Naive B cell (primary cell): Measurements from ENCODE around the gene EDC3. TPM values are rescaled to one million over a fixed set of nuclear protein-coding genes. Genes with fewer than 3 reads are reported as not detected.
A peak's percentile ranks its signal among the peaks of the same experiment; 100 is the strongest.
"Not testable (repeated sequence)": the region's sequence is repeated elsewhere in the genome, so short reads cannot be mapped to it uniquely, and the experiment has no call there.

Experiments
- ATAC-seq, 2 donors: fragments of 150-1000 bp; cut with Tn5 transposase; 2 replicates each; pipeline ENCODE4 v1.10.0; 2021; ENCODE audit warnings: low read depth in 2 of 2, mild to moderate bottlenecking in 2 of 2, moderate library complexity in 2 of 2
- DNase-seq: peaks from one replicate; pipeline ENCODE4 v3.0.0; 2022
- H3K27ac Mint-ChIP-seq, 6 donors: one replicate each; pipeline ENCODE4 v1.8.0; 2020 to 2022; ENCODE audit warnings: mild to moderate bottlenecking in 6 of 6, mixed read lengths in 6 of 6, moderate library complexity in 5 of 6, inconsistent platforms in 2 of 6
- H3K27me3 Mint-ChIP-seq, 3 donors: one replicate each; pipeline ENCODE4 v1.8.0; 2021 to 2022; ENCODE audit warnings: mixed read lengths in 3 of 3, mild to moderate bottlenecking in 1 of 3
- H3K36me3 Mint-ChIP-seq, 2 donors: one replicate each; pipeline ENCODE4 v1.8.0; 2020 to 2022; ENCODE audit warnings: mixed read lengths in 2 of 2, inconsistent platforms in 1 of 2, mild to moderate bottlenecking in 1 of 2
- H3K4me1 Mint-ChIP-seq, 3 donors: one replicate each; pipeline ENCODE4 v1.8.0; 2020 to 2022; ENCODE audit warnings: mixed read lengths in 3 of 3, inconsistent platforms in 1 of 3, mild to moderate bottlenecking in 1 of 3, moderate library complexity in 1 of 3
- H3K4me3 Mint-ChIP-seq, 8 donors: one replicate each; pipeline ENCODE4 v1.8.0; 2020 to 2022; ENCODE audit warnings: mild to moderate bottlenecking in 8 of 8, mixed read lengths in 8 of 8, moderate library complexity in 8 of 8, inconsistent platforms in 2 of 8
- H3K9me3 Mint-ChIP-seq, 7 donors: one replicate each; pipeline ENCODE4 v1.8.0; 2020 to 2022; ENCODE audit warnings: mixed read lengths in 7 of 7, mild to moderate bottlenecking in 5 of 7, inconsistent platforms in 2 of 7, moderate library complexity in 1 of 7
- polyA plus RNA-seq, 6 donors: library from polyadenylated mRNA; unstranded; fragments of 300-500 nt; fragmentation: Illumina TruSeq; gene quantifications; one replicate each; pipeline ENCODE4 v1.2.3, GENCODE V29; 2021; ENCODE audit warnings: low read depth in 6 of 6

The EDC3 gene
- polyA plus RNA-seq, 6 donors from 2014 or later, result 14.4 to 30.1 (median 24.1) TPM

DNA sequence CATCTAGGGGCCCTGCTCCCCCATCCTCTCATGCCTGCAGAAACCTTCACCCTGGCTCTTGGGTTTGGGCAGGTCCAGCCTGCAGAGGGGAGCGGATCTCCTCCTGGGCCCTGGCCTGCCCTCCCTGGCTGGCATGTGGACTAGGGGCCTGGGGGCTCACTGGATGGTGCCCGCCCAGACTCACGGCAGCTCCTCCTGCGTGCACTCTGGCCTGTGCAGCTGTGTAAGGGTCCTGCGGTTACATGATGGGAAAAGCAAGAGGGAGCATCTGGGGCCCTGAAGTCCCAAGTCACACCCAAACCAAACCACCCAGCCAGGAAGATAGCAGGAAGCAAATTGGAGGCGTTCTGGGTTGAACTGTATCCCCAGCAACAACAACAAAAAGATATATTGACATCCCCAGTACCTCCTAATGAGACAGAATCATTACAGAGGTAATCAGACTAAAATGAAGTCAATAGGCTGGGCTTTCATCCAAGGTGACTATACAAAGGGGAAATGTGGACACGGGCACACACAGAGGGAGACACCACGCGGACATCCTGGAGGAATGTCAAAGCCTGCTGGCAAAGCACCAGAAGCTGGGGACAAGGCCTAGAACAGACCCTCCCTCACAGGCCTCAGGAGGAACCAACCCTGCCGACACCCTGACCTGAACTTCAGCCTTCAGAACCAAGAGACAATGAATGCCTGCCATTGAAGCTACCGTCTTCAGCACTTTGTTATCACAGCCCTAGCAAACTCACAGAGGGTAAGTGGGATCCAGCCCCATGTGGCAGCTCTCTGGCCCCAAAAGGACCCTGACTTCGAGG is 90.6 kb downstream of the EDC3 start:
- Mint-ChIP-seq H3K36me3 (no peaks in the 10 kb centered on the region), H3K27ac (no peak overlapping the region), H3K27me3 (no peaks in the 10 kb centered on the region), H3K9me3 (no peaks in the 10 kb centered on the region), H3K4me1 (no peaks in the 10 kb centered on the region), H3K4me3 (peak overlapping the region in 1 of 8 donors; percentile 3)
- no peak for ATAC-seq
- no peak for DNase-seq

DNA sequence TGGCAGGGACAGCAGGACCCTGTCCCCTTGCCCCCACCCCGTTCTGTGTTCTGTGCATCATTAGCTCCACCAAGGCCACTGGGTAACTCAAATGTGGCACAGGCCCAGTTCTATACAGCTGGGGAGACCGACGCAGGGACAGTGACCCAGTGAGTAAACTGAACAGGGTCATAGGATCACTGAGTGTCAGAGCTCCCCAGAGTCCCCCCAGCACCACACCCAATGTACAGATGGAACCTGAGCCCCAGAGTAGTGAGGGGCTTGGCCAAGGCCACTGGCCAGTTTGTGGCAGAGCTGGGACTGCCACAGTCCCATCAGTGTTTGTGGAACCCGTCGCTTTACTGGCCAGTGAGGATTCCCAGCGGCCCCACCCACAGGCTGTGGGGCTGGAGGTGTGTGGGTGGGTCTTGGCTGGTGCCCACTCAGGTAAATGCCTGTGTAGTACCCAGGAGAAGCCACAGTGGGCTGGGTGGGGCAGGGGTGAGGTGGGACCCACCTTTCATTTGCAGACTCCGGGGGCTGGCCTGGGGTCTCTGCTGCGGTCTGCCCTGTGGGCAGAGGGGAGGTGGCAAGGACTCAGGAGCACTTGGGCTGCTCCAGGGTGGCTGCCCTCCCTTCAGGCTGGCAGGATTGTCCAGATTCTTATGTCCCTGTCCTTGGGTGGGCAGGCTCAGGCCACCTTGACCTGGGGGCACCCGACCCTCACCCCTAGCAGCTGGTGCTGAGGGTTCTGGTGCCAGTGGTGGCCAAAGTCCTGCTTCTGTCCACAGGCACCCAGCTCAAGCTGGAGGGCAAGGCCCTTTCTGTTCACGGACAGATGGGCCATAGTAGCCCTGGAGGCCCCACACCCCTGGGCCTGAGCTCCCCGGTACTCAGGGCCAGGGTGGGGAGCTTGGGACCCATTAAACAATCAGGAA is 91.8 kb downstream of the EDC3 start:
- Mint-ChIP-seq H3K4me3 (no peak overlapping the region), H3K27me3 (no peaks in the 10 kb centered on the region), H3K36me3 (no peaks in the 10 kb centered on the region), H3K4me1 (peaks cover under 1 to 7% (median 4%) of the 10 kb centered on the region in 3 donors), H3K27ac (no peak overlapping the region), H3K9me3 (no peaks in the 10 kb centered on the region)
- DNase-seq, result no peak
- no peak for ATAC-seq

DNA sequence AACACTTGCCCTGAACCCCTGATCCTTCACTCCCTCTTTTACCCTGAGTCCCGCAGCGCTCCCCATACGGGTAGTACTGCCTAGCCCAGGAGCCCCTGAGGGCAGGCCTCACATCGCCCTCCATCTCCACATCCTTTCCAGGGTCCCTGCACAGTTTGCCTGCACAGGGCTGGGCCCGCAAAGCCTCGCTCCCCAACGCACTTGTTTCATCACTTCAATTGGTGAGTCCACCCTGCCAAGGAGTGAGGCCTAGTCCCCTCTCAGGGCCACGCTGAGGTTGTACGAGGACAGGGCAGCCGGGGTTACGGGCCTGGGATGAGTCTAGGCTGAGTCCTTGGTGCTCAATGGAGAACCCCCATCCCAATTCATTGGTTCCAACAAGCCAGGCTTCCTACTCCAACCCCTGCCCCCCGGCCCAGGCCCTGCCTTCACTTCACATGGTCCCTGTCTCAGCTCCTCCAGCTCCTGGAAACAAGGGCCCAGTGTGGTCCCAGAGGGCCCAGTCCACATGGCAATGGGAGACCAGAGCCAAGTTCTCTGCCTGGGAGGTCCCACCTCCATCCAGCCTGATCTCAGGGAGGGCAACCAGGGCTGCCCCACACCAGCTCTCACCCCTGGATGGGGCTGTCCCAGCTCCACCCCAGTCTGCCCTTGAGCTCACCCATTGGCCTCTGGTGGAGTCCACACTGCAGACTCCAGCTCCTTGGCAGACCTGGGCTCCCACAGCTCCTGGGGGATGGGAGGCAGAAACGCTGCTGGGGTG is 92.6 kb downstream of the EDC3 start:
- Mint-ChIP-seq H3K27me3 (no peaks in the 10 kb centered on the region), H3K4me1 (peaks cover 9 to 15% (median 9%) of the 10 kb centered on the region in 3 donors), H3K4me3 (no peak overlapping the region), H3K9me3 (no peaks in the 10 kb centered on the region), H3K27ac (peak overlapping the region in 2 of 6 donors; percentile 47 to 67), H3K36me3 (no peaks in the 10 kb centered on the region)
- DNase-seq, result no peak
- ATAC-seq, result no peak

- DNase-seq, result no peak
- Mint-ChIP-seq H3K9me3 (no peaks in the 10 kb centered on the region), H3K4me3 (peak overlapping the region; percentile 86 to 100 (median 98)), H3K27ac (peak overlapping the region in 1 of 6 donors; percentile 90), H3K36me3 (no peaks in the 10 kb centered on the region), H3K27me3 (no peaks in the 10 kb centered on the region), H3K4me1 (peaks cover 14 to 19% (median 18%) of the 10 kb centered on the region in 3 donors)
- ATAC-seq, result no peak
Observed at GRCh38 chr15:74599156-74599555, 96.7 kb downstream of the EDC3 start.

- H3K9me3 Mint-ChIP-seq, result no peaks in the 10 kb centered on the region
- ATAC-seq (peak; percentile 99), DNase-seq (peak; percentile 83)
- H3K27me3 Mint-ChIP-seq, result no peaks in the 10 kb centered on the region
- H3K36me3 Mint-ChIP-seq, result peaks cover 0 to 4% of the 10 kb centered on the region in 2 donors
- peak overlapping the region; percentile 78 to 99 (median 96) for H3K27ac Mint-ChIP-seq
- H3K4me1 Mint-ChIP-seq, result peaks cover 14 to 19% (median 18%) of the 10 kb centered on the region in 3 donors
- H3K4me3 Mint-ChIP-seq, result peak overlapping the region; percentile 86 to 100 (median 98)
Observed at GRCh38 chr15:74598126-74598842, 97.5 kb downstream of the EDC3 start.

DNA sequence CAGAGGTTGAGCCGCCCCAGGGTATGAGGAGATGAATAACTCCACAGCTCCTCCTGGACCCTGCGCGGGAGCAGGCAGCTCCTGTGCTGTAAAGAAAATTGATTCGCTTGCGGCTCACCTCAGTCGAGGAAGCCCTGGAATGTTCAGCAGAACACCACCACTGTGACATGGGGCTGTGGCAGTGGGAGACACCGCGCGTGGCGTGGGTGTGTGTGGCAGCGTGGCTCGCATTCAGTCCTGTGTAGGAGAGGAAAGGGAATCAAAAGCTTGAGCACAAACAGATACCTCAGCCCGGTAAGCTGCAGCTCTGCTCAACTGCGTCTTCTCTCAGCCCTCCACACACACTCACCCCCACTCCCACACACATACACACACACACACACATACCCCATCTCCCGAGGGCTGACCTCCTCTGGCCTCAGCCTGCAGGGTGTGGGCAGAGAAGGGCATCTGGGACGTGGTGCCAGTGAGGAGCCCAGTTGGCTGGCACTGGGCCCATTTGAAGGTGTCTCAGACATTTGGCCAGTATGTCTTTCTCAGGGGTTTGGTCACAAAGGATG is 98.6 kb downstream of the EDC3 start:
- peaks cover 14 to 19% (median 18%) of the 10 kb centered on the region in 3 donors for H3K4me1 Mint-ChIP-seq
- peak overlapping the region in 2 of 8 donors; percentile 3 to 100 for H3K4me3 Mint-ChIP-seq
- H3K36me3 Mint-ChIP-seq, DNase-seq, H3K27me3 Mint-ChIP-seq, H3K9me3 Mint-ChIP-seq, ATAC-seq: not testable (repeated sequence)
- peak overlapping the region in 1 of 6 donors; percentile 33 for H3K27ac Mint-ChIP-seq

GRCh38 chr15:74596736-74597135 is 99.1 kb downstream of the EDC3 start:
- H3K36me3 Mint-ChIP-seq, DNase-seq, H3K9me3 Mint-ChIP-seq, ATAC-seq, H3K27me3 Mint-ChIP-seq, H3K4me3 Mint-ChIP-seq, H3K27ac Mint-ChIP-seq: not testable (repeated sequence)
- peaks cover 14 to 19% (median 18%) of the 10 kb centered on the region in 3 donors for H3K4me1 Mint-ChIP-seq

DNA sequence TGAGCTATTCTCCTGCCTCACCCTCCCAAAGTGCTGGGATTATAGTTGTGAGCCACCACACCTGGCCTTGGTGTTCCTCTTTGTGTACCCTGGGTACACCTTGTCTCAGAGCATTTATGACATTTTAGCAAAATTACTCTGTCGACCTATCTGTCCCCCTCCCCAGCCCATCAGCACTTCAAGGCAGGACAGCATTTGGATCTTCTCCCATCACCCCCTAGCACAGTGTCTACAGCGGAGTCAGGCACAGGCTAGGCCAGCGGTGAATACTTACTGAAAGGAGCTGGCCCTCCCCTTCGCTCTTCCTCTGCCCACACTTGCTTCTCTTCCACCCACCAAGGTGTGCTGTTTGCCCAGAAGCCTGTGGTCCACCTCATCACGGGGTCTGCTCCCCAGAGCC is 100.6 kb downstream of the EDC3 start:
- H3K27ac Mint-ChIP-seq, result peak overlapping the region in 1 of 6 donors; percentile 41
- H3K27me3 Mint-ChIP-seq, result no peaks in the 10 kb centered on the region
- ATAC-seq, result no peak
- H3K4me1 Mint-ChIP-seq, result peaks cover 14 to 19% (median 18%) of the 10 kb centered on the region in 3 donors
- no peak overlapping the region for H3K4me3 Mint-ChIP-seq
- H3K9me3 Mint-ChIP-seq, result no peaks in the 10 kb centered on the region
- H3K36me3 Mint-ChIP-seq, result peaks cover 0 to 5% of the 10 kb centered on the region in 2 donors
- no peak for DNase-seq

DNA sequence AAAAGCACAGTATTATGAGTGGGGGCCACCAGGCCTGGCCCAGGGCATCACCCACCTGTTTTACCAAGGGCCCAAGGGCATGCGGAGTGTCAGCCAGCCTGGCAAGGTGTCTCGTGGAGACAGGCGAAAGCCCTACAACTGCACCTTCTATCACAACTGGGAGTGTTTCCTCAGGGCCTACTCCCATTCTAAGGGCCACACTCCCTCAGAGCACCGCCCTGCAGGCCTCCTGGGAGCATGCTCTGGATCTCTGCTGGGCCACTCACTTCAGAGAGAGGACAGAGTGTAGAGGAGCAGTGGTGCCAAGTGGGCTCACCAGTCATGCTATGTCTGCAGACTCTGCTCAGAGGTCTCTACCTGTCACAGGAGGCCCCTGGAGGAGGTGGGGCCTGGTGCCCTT is 101.4 kb downstream of the EDC3 start:
- Mint-ChIP-seq H3K9me3 (no peaks in the 10 kb centered on the region), H3K4me3 (no peak overlapping the region), H3K36me3 (peaks cover 5 to 8% of the 10 kb centered on the region in 2 donors), H3K4me1 (peaks cover 13 to 18% (median 17%) of the 10 kb centered on the region in 3 donors), H3K27me3 (no peaks in the 10 kb centered on the region), H3K27ac (no peak overlapping the region)
- no peak for DNase-seq
- ATAC-seq, result no peak

DNA sequence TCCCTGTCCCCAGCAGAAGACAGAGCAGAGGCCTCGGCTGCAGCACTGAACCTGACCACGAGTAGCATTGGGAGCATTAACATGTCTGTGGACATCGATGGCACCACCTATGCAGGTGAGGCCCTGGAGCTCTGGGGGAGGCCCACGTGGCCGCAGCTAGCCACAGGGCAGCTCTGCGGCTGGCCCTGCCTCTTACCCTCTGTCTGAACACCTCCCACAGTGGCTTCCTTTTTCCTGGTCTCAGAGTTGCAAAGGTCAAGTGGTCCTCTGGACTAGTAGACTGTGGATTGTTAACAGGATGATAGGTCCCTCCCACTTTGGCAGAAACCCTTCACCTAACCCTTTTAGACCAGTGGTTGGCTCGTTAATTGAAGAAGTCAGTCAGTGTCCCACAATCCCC is 102.7 kb downstream of the EDC3 start:
- Mint-ChIP-seq H3K27me3 (no peaks in the 10 kb centered on the region), H3K4me3 (no peak overlapping the region), H3K9me3 (no peaks in the 10 kb centered on the region), H3K36me3 (peaks cover 5 to 8% of the 10 kb centered on the region in 2 donors), H3K4me1 (peaks cover 4 to 8% (median 4%) of the 10 kb centered on the region in 3 donors), H3K27ac (peak overlapping the region in 1 of 6 donors; percentile 69)
- DNase-seq (no peak), ATAC-seq (no peak)

DNA sequence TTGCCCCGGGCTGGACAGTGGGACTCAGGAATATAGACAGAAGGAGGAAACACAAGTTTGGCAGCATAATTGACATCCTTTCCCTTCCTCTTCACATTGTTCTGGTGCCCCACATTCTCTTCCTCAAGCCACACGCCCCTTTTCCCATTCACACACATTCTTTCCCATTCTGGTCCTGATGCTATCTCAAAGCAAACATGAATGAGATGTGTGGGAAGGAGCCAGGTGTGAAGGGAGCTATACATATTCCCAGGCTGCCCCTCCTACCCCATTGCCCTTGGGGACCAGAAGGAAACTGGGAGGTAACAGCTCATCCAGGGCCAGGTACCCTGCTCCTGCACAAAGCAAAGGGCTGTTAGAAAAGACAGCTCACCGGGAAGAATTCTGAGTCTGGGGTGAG is 103.6 kb downstream of the EDC3 start:
- H3K36me3 Mint-ChIP-seq, result peaks cover 5 to 8% of the 10 kb centered on the region in 2 donors
- H3K27ac Mint-ChIP-seq, result no peak overlapping the region

DNA sequence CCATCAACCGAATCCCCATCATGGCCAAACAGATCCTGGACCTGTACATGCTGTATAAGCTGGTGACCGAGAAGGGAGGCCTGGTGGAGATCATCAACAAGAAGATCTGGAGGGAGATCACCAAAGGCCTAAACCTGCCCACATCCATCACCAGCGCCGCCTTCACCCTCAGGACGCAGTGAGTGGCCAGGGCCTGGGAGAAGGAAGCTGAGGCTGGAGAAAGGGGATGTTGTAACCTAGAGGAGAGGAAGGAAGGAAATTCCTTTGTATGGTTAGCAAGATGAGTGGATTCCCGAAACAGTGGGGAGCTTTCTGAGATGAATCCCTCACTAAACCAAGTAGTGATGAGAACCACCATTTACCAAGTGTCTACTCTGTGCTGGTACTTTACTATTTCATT is 106.0 kb downstream of the EDC3 start:
- peak overlapping the region in 1 of 6 donors; percentile 49 for H3K27ac Mint-ChIP-seq
- peaks cover 8 to 9% of the 10 kb centered on the region in 2 donors for H3K36me3 Mint-ChIP-seq
- H3K27me3 Mint-ChIP-seq, result no peaks in the 10 kb centered on the region
- no peaks in the 10 kb centered on the region for H3K9me3 Mint-ChIP-seq
- no peaks in the 10 kb centered on the region for H3K4me1 Mint-ChIP-seq
- no peak overlapping the region for H3K4me3 Mint-ChIP-seq
- no peak for ATAC-seq
- DNase-seq, result no peak

More for the DNA sequence above, 103.6 kb downstream of the EDC3 start:
- Mint-ChIP-seq H3K27me3 (no peaks in the 10 kb centered on the region), H3K4me3 (no peak overlapping the region), H3K4me1 (no peaks in the 10 kb centered on the region), H3K9me3 (no peaks in the 10 kb centered on the region)
- DNase-seq, result no peak
- no peak for ATAC-seq
